SU-DHL-6 (cell line): ENCODE results near the gene UBQLN1.

Experiments used
- H2AFZ ChIP-seq: fragments of 200-600 bp; sonication (generic); 2 replicates; pipeline ENCODE4 v1.6.1; 2014; ENCODE audit warnings: low read depth, mild to moderate bottlenecking, moderate library complexity, mixed read lengths, antibody characterized with exemption, low read length; ENCODE audit not compliant: severe bottlenecking
- H3F3A ChIP-seq: fragments of 200-600 bp; shearing (Covaris generic); 2 replicates; pipeline ENCODE4 v1.6.0; 2016; ENCODE audit warnings: antibody characterized with exemption, mild to moderate bottlenecking; ENCODE audit not compliant: insufficient read depth
- H3K27ac ChIP-seq: fragments of 200-600 bp; sonication (generic); 2 replicates; pipeline ENCODE4 v1.5.1; 2016; ENCODE audit warnings: low read depth, mild to moderate bottlenecking, low read length, moderate library complexity, mixed read lengths
- H3K27me3 ChIP-seq: fragments of 200-600 bp; sonication (generic), shearing (Covaris generic); 2 replicates; pipeline ENCODE4 v1.6.0; 2014; ENCODE audit warnings: mild to moderate bottlenecking, low read length
- H3K36me3 ChIP-seq: fragments of 200-600 bp; sonication (generic); 2 replicates; pipeline ENCODE4 v1.6.1; 2014; ENCODE audit warnings: mild to moderate bottlenecking, low read length, mixed read lengths
- H3K4me2 ChIP-seq: fragments of 300-600, 200-600 bp; shearing (Covaris generic), sonication (generic); 2 replicates; pipeline ENCODE4 v1.6.0; 2014; ENCODE audit warnings: low read length, low read depth, mild to moderate bottlenecking; ENCODE audit not compliant: poor library complexity, severe bottlenecking
- H3K4me3 ChIP-seq: fragments of 200-600 bp; sonication (generic); 2 replicates; pipeline ENCODE4 v1.5.1; 2014; ENCODE audit warnings: antibody characterized with exemption, low read length, mild to moderate bottlenecking, mixed read lengths; ENCODE audit not compliant: insufficient read depth, poor library complexity, severe bottlenecking
- H3K79me2 ChIP-seq: fragments of 200-600 bp; sonication (generic); 2 replicates; pipeline ENCODE4 v1.6.1; 2014; ENCODE audit warnings: mild to moderate bottlenecking, low read length, moderate library complexity; ENCODE audit not compliant: insufficient read depth
- H3K9ac ChIP-seq: fragments of 200-600 bp; sonication (generic); 2 replicates; pipeline ENCODE4 v1.7.0; 2014; ENCODE audit warnings: mild to moderate bottlenecking, low read length
- H3K9me2 ChIP-seq: fragments of 200-600 bp; sonication (generic); replicated peaks from 2 replicates; pipeline ENCODE4 v1.6.1; 2014; ENCODE audit warnings: low read length; ENCODE audit not compliant: insufficient read depth
- H3K9me3 ChIP-seq: fragments of 200-600 bp; sonication (generic); 2 replicates; pipeline ENCODE4 v1.6.1; 2014; ENCODE audit warnings: low read length, mixed read lengths; ENCODE audit not compliant: insufficient read depth
- H4K20me1 ChIP-seq: fragments of 200-600 bp; sonication (generic); 2 replicates; pipeline ENCODE4 v1.6.1; 2014; ENCODE audit warnings: low read depth, mild to moderate bottlenecking, antibody characterized with exemption, low read length, moderate library complexity, mixed read lengths
- CTCF ChIP-seq: fragments of 200-600 bp; sonication (generic); IDR thresholded peaks from one replicate; pipeline ENCODE4 v1.5.1; 2017; ENCODE audit warnings: antibody characterized with exemption, mild to moderate bottlenecking, low read length, moderate library complexity; ENCODE audit not compliant: insufficient read depth, poor library complexity, severe bottlenecking
- EZH2phosphoT487 ChIP-seq: fragments of 200-600 bp; sonication (generic), shearing (Covaris generic); conservative IDR thresholded peaks from 2 replicates; pipeline ENCODE4 v1.6.1; 2018; ENCODE audit warnings: mild to moderate bottlenecking, antibody characterized with exemption, low read length, moderate library complexity, mixed read lengths

The UBQLN1 gene

DNA sequence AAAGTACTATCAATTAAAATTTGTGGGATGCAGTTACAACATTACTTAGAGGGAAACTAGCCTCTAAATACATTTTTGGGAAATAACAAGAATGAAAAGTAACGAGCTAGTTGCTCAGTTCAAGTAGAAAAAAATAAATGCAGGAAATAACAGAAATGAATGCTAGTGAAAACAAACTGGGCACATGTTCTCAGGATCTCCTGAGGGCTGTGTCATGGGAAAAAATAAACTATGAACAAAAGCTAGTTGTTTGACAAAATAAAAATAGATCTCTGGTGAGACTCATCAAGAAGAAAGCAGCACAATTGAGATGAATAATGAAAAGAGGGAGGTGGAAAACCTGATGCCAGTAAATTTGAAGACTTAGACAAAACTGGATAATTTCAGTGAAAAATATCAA lies 68.5 kb downstream of the UBQLN1 start:
- Histone ChIP-seq H3K9me2 (no peaks in the 10 kb centered on the region), H3K79me2 (no peaks in the 10 kb centered on the region), H4K20me1 (no peaks in the 10 kb centered on the region), H2AFZ (no peak overlapping the region), H3K27ac (no peak overlapping the region), H3K4me2 (no peak overlapping the region), H3K4me3 (no peak overlapping the region), H3K9me3 (no peaks in the 10 kb centered on the region), H3F3A (no peaks in the 10 kb centered on the region), H3K9ac (no peak overlapping the region), H3K27me3 (no peaks in the 10 kb centered on the region), H3K36me3 (no peaks in the 10 kb centered on the region)
- TF ChIP-seq EZH2phosphoT487 (no peak), CTCF (no peak)

GRCh38 chr9:83637389-83637788 lies 70.4 kb downstream of the UBQLN1 start:
- H3F3A ChIP-seq: no peaks in the 10 kb centered on the region

DNA sequence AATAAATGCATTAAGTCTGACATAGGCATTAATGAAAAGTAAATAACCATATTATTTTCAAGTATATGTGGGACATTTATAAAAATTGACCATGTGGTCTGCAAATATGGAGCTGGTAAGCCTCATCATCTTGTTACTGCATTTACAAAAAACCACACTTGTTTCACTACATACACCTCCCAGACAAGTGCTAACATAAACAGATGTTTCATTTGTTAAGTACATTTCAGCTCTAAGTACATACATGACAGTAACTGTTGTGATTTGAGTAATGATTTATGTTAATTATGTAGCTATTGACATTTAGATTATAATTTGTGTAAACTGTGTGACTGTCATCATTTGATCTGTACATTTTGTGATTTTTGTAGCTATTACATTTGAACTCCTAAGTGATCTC lies 70.9 kb downstream of the UBQLN1 start:
- H3K9me2 ChIP-seq: no peaks in the 10 kb centered on the region
- TF ChIP-seq CTCF: no peak
- no peak overlapping the region for H3K9ac ChIP-seq
- H3K4me2 ChIP-seq: no peak overlapping the region
- no peaks in the 10 kb centered on the region for H4K20me1 ChIP-seq
- no peaks in the 10 kb centered on the region for H3K9me3 ChIP-seq
- H3F3A ChIP-seq: no peaks in the 10 kb centered on the region
- no peaks in the 10 kb centered on the region for H3K79me2 ChIP-seq
- no peak overlapping the region for H2AFZ ChIP-seq
- no peak overlapping the region for H3K27ac ChIP-seq
- H3K36me3 ChIP-seq: no peaks in the 10 kb centered on the region
- no peaks in the 10 kb centered on the region for H3K27me3 ChIP-seq
- no peak overlapping the region for H3K4me3 ChIP-seq

More at GRCh38 chr9:83637389-83637788, 70.4 kb downstream of the UBQLN1 start:
- Histone ChIP-seq H3K36me3 (no peaks in the 10 kb centered on the region), H2AFZ (no peak overlapping the region), H3K4me2 (no peak overlapping the region), H3K4me3 (no peak overlapping the region), H3K27ac (no peak overlapping the region), H3K79me2 (no peaks in the 10 kb centered on the region), H4K20me1 (no peaks in the 10 kb centered on the region), H3K9ac (no peak overlapping the region), H3K9me3 (no peaks in the 10 kb centered on the region), H3K27me3 (no peaks in the 10 kb centered on the region), H3K9me2 (no peaks in the 10 kb centered on the region)
- TF ChIP-seq EZH2phosphoT487 (no peak), CTCF (no peak)

DNA sequence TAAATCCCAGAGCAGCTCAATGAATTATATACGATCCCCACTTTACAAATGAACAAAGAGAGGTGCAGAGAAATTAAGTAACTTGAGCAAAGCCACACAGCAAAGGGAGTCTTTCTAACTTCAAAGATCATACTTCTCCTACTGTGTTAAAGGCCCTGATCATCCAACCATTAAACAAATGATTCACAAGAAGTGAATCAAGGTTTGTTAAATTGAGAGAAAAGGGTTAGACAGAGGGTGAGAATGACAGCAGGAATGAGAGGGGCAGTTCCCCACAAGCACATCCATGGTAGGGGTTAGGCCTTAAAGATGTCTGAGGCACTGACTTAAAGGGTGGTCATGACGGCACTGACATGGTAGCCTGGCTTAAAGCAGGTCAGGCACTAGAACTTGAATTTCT lies 74.1 kb downstream of the UBQLN1 start:
- Histone ChIP-seq H3F3A (no peaks in the 10 kb centered on the region), H3K9me2 (no peaks in the 10 kb centered on the region), H2AFZ (no peak overlapping the region), H3K9me3 (no peaks in the 10 kb centered on the region), H3K27me3 (no peaks in the 10 kb centered on the region), H3K4me2 (no peak overlapping the region), H4K20me1 (no peaks in the 10 kb centered on the region), H3K27ac (no peak overlapping the region), H3K36me3 (no peaks in the 10 kb centered on the region), H3K9ac (no peak overlapping the region), H3K4me3 (no peak overlapping the region), H3K79me2 (no peaks in the 10 kb centered on the region)
- no peak for TF ChIP-seq CTCF
- no peak for TF ChIP-seq EZH2phosphoT487
